Lower lobe of right lung (tissue), 2 donors: Measurements from ENCODE around the gene MT1H. TPM values are rescaled to one million over a fixed set of nuclear protein-coding genes. Genes with fewer than 3 reads are reported as not detected.

ENCODE experiments used
- ATAC-seq, 2 donors: fragments of 200-7000 bp; cut with Tn5 transposase; one replicate each; pipeline ENCODE4 v1.9.1; 2020 to 2022; ENCODE audit warnings: mild to moderate bottlenecking in 2 of 2, moderate library complexity in 2 of 2
- DNase-seq: peaks from one replicate; pipeline ENCODE4 v3.0.0-alpha.2; 2020
- H3K27ac ChIP-seq: fragments of 200-600 bp; one replicate; pipeline ENCODE4 v1.8.0; 2022
- H3K27me3 ChIP-seq: fragments of 200-600 bp; one replicate; pipeline ENCODE4 v1.8.0; 2022; ENCODE audit warnings: low read depth
- H3K36me3 ChIP-seq: fragments of 200-600 bp; one replicate; pipeline ENCODE4 v1.8.0; 2022; ENCODE audit warnings: mild to moderate bottlenecking
- H3K4me1 ChIP-seq: fragments of 200-600 bp; one replicate; pipeline ENCODE4 v1.8.0; 2022
- H3K4me3 ChIP-seq: fragments of 200-600 bp; one replicate; pipeline ENCODE4 v1.8.0; 2022; ENCODE audit warnings: mild to moderate bottlenecking
- H3K9me3 ChIP-seq: fragments of 200-600 bp; one replicate; pipeline ENCODE4 v1.8.0; 2022
- intact Hi-C: fragments of 100-400 bp; cut with DNase I; formaldehyde crosslinking; loops from one replicate; pipeline ENCODE4 v1.11.0; 2022
- total RNA-seq: library from RNA; stranded (reverse); fragmentation: NEBNext Ultra II Directional; extraction: Animal tissue kit (Norgen Biotek cat#: 25700); gene quantifications from one replicate; pipeline ENCODE4 v1.2.1, GENCODE V29; 2021
- TF ChIP-seq, protein P1 (sequence below): fragments of 200-600 bp; IDR thresholded peaks from one replicate; pipeline ENCODE4 v1.8.0; 2022; ENCODE audit warnings: antibody characterized with exemption, mild to moderate bottlenecking
- donor health status: DM: no; HTN: yes; CAD: no; lungs with severe emphysema.

MT1H gene
- total RNA-seq, 1 donor from 2014 or later: 4.3 TPM

DNA sequence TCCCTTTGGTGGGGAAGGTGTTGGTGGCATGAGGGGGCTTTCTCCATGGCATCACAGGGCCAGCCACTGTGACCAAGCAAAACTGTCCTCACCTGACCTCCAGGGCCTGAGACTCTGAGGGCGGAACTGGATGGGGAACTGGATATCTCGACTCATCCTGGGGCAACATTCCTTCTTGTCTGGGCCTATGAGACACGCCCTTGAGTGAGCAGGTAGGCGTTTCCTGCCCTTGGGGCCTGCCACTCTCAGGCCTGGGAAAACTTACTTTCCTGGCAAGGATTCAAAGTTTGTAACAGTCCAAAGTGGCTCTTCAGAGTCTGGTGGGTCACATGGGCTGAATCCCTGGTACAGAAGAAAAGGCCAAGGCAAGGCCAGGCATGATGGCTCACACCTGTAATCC is 22.3 kb downstream of the MT1H start:
- no peaks in the 10 kb centered on the region for H3K36me3 ChIP-seq
- no peaks in the 10 kb centered on the region for H3K9me3 ChIP-seq
- ATAC-seq (peak; percentile 91 to 95), DNase-seq (peak; percentile 73)
- H3K4me1 ChIP-seq: no peaks in the 10 kb centered on the region
- no peak overlapping the region for H3K4me3 ChIP-seq
- TF ChIP-seq, protein P1, sequence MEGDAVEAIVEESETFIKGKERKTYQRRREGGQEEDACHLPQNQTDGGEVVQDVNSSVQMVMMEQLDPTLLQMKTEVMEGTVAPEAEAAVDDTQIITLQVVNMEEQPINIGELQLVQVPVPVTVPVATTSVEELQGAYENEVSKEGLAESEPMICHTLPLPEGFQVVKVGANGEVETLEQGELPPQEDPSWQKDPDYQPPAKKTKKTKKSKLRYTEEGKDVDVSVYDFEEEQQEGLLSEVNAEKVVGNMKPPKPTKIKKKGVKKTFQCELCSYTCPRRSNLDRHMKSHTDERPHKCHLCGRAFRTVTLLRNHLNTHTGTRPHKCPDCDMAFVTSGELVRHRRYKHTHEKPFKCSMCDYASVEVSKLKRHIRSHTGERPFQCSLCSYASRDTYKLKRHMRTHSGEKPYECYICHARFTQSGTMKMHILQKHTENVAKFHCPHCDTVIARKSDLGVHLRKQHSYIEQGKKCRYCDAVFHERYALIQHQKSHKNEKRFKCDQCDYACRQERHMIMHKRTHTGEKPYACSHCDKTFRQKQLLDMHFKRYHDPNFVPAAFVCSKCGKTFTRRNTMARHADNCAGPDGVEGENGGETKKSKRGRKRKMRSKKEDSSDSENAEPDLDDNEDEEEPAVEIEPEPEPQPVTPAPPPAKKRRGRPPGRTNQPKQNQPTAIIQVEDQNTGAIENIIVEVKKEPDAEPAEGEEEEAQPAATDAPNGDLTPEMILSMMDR: no peak
- H3K27ac ChIP-seq: no peak overlapping the region
- H3K27me3 ChIP-seq: no peaks in the 10 kb centered on the region
- intact Hi-C loops: no loop called here

DNA sequence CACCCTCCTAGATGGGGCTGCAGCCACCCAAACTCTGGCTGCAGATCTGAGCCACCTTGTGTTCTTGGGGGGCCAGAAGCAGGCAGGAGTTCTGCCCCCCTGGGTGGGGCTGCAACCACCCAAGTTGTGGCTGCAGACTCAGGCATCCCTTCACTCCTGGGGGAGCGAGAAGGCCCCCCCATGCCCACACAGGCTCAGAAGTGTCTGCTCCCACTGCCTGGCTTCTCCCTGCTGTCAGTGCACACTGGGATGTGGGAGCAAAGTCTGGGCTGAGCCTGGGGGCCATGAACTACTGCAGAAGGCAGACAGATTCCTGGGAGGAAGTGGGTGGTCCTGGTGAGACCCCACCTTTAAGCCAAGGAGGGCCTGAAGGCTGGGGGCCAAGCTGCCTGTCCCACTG is 25.6 kb downstream of the MT1H start:
- ATAC-seq (no peak), DNase-seq (no peak)
- Histone ChIP-seq H3K36me3 (no peaks in the 10 kb centered on the region), H3K4me3 (no peak overlapping the region), H3K27ac (no peak overlapping the region), H3K27me3 (no peaks in the 10 kb centered on the region), H3K9me3 (no peaks in the 10 kb centered on the region), H3K4me1 (no peaks in the 10 kb centered on the region)
- intact Hi-C loops: no loop called here
- TF ChIP-seq, protein P1: no peak

DNA sequence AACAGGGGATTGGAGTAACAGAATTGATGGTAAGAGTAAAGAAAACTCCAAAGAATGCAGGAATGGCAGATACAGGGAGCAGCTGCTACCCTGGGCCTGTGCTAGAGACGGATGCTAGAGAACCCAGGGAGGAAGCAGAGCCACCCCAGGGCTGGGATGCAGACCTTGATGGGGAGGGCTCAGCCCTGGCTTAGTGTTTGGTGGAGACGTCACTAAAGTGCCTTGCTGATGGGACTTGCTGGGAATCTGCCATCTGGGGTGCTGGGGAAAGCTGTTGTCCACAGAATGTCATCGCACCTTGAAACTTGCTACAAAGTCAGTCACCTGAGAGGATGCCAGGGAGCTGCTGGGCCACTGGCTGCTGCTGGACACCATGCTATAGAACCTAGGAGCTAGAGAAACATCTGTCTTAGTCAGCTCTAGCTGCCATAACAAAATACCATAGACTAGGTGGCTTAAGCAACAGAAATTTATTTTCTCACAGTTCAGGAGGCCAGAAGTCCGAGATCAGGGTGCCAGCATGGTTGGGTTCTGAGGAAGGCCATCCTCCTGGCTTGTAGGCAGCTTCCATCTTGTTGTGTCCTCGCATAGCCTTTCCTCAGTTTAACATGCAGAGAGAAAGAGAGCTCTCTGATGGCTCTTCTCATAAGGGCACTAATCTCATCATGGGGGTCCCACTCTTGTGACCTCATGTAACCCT is 28.0 kb downstream of the MT1H start:
- H3K36me3 ChIP-seq: no peaks in the 10 kb centered on the region
- no peak for ATAC-seq
- DNase-seq: no peak
- TF ChIP-seq, protein P1: no peak
- H3K9me3 ChIP-seq: no peaks in the 10 kb centered on the region
- H3K27me3 ChIP-seq: no peaks in the 10 kb centered on the region
- H3K27ac ChIP-seq: no peak overlapping the region
- H3K4me1 ChIP-seq: peaks cover 10% of the 10 kb centered on the region
- intact Hi-C loops: no loop called here
- H3K4me3 ChIP-seq: no peak overlapping the region

DNA sequence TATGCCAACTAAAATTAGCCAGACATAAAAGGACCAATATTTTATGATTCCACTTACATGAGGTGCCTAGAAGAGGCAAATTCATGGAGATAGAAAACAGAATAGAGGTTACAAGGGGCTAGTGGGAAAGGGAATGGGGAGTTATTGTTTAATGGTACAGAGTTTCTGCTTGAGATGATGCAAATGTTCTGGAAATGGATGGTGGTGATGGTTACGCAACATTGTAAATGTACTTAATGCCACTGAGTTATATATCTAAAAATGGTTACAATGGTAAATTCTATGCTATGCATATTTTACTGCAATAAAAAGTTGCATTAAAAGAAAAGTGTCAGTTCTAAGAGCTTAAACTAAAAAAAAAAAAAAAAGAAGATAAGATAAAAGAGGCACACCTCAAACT is 30.6 kb downstream of the MT1H start:
- no peak for DNase-seq
- no peak for ATAC-seq
- Histone ChIP-seq H3K36me3 (no peaks in the 10 kb centered on the region), H3K4me1 (peaks cover 10% of the 10 kb centered on the region), H3K9me3 (no peaks in the 10 kb centered on the region), H3K27me3 (no peaks in the 10 kb centered on the region), H3K4me3 (no peak overlapping the region), H3K27ac (no peak overlapping the region)
- intact Hi-C loops: loop anchor here (10.0 kb wide), 1 partner anchor 185 kb away; no protein-coding TSS in a partner anchor
- TF ChIP-seq, protein P1: no peak

DNA sequence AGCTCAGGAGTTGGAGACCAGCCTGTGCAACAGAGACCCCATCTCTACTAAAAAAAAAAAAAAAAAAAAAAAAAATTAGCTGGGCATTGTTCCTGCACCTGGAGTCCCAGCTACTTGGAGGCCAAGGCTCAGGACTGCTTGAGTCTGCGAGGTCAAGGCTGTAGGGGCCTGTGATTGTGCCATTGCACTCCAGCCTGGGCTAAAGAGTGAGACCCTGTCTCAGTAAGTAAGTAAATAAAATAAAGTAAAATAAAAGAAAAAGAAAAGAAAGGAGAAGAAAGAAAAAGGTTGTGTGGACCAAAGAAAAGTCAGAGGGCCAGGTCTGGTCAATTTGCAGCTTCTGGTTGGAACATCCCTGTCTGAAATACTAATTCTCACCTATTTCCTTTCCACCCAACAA is 31.0 kb downstream of the MT1H start:
- ATAC-seq (no peak), DNase-seq (no peak)
- TF ChIP-seq, protein P1: no peak
- Histone ChIP-seq H3K27me3 (no peaks in the 10 kb centered on the region), H3K36me3 (no peaks in the 10 kb centered on the region), H3K27ac (no peak overlapping the region), H3K4me1 (peaks cover 10% of the 10 kb centered on the region), H3K9me3 (no peaks in the 10 kb centered on the region), H3K4me3 (no peak overlapping the region)
- intact Hi-C loops: loop anchor here (10.0 kb wide), 1 partner anchor 186 kb away; no protein-coding TSS in a partner anchor
